Caco-2 (cell line): ENCODE data around the gene FASN. TPM values are rescaled to one million over a fixed set of nuclear protein-coding genes. Genes with fewer than 3 reads are reported as not detected.

ENCODE experiments used
- BruUV-seq: library from RNA; stranded (reverse); fragments of 400-500 nt; replicated peaks from 2 replicates; lab custom pipeline; 2021; lab: Mats Ljungman, UMichigan
- CTCF ChIA-PET: fragments of 300-600 bp; sonication (Branson Sonifier 250); formaldehyde crosslinking; loops from one replicate; lab custom pipeline; 2022; ENCODE audit warnings: antibody characterized with exemption; lab: Charles Lee
- POLR2A ChIA-PET: fragments of 300-600 bp; sonication (Branson Sonifier 250); formaldehyde crosslinking; loops from one replicate; lab custom pipeline; 2022; ENCODE audit warnings: antibody characterized with exemption; lab: Charles Lee
- DNase-seq, 2 experiments: peaks; one replicate each; pipeline versions ENCODE4 v3.0.0 to v3.0.0-alpha.2; 2020 to 2022
- H3K27me3 ChIP-seq: replicated peaks from 2 replicates; pipeline ENCODE4 v1.6.0; 2011; ENCODE audit warnings: low read length; ENCODE audit not compliant: control insufficient read depth, insufficient read depth
- H3K36me3 ChIP-seq: 2 replicates; pipeline ENCODE4 v1.5.1; 2011; ENCODE audit warnings: low read length; ENCODE audit not compliant: control insufficient read depth, insufficient read depth
- H3K4me1 ChIP-seq: fragments of 250-450 bp; sonication (Bioruptor Pico); 2 replicates; pipeline ENCODE4 v1.5.1; 2020; ENCODE audit warnings: mild to moderate bottlenecking
- H3K4me3 ChIP-seq: 2 replicates; pipeline ENCODE4 v1.5.1; 2011; ENCODE audit warnings: low read depth, mild to moderate bottlenecking, control low read depth, low read length
- H3K9me3 ChIP-seq: fragments of 250-450 bp; sonication (Bioruptor Pico); 2 replicates; pipeline ENCODE4 v1.5.1; 2020; ENCODE audit warnings: mild to moderate bottlenecking, moderate library complexity
- H3K27ac Mint-ChIP-seq: one replicate; pipeline ENCODE4 v1.8.0; 2022; ENCODE audit warnings: mixed read lengths; ENCODE audit not compliant: unreplicated experiment
- H3K27me3 Mint-ChIP-seq: one replicate; pipeline ENCODE4 v1.8.0; 2022; ENCODE audit warnings: mixed read lengths; ENCODE audit not compliant: insufficient read depth, unreplicated experiment
- H3K36me3 Mint-ChIP-seq: one replicate; pipeline ENCODE4 v1.8.0; 2022; ENCODE audit warnings: mild to moderate bottlenecking, mixed read lengths; ENCODE audit not compliant: insufficient read depth, unreplicated experiment
- H3K4me1 Mint-ChIP-seq: one replicate; pipeline ENCODE4 v1.8.0; 2022; ENCODE audit warnings: low read depth, mixed read lengths; ENCODE audit not compliant: unreplicated experiment
- H3K4me3 Mint-ChIP-seq: one replicate; pipeline ENCODE4 v1.8.0; 2022; ENCODE audit warnings: mild to moderate bottlenecking, moderate library complexity, mixed read lengths; ENCODE audit not compliant: unreplicated experiment
- H3K9me3 Mint-ChIP-seq: one replicate; pipeline ENCODE4 v1.8.0; 2022; ENCODE audit warnings: mixed read lengths; ENCODE audit not compliant: unreplicated experiment
- CTCF ChIP-seq, 2 experiments: fragments of 200-600 bp in 1 of 2; IDR thresholded peaks; 1 replicate in 1 of 2; 2 replicates in 1 of 2; pipeline versions ENCODE4 v1.5.1 to v1.8.0; 2011 to 2022; ENCODE audit warnings: antibody characterized with exemption in 1 of 2, control low read depth in 1 of 2, inconsistent platforms in 1 of 2, low read depth in 1 of 2, low read length in 1 of 2, mild to moderate bottlenecking in 1 of 2, moderate library complexity in 1 of 2; ENCODE audit not compliant: insufficient read depth in 1 of 2, severe bottlenecking in 1 of 2, unreplicated experiment in 1 of 2
- intact Hi-C: fragments of 100-400 bp; cut with micrococcal nuclease; formaldehyde crosslinking; loops from one replicate; pipeline ENCODE4 v1.10.0; 2022; ENCODE audit not compliant: unreplicated experiment
- total RNA-seq: library from RNA; stranded (reverse); gene quantifications from 2 replicates; pipeline ENCODE4 v1.2.3, GENCODE V29; 2022

Gene FASN
- total RNA-seq, 1 experiment from 2014 or later, result 330 TPM

- TF ChIP-seq CTCF (IDR thresholded peaks at IDR 0.05; ENCODE audit: insufficient read depth in 1 of 2, low read depth in 1 of 2, low read length in 1 of 2, severe bottlenecking in 1 of 2, unreplicated experiment in 1 of 2), result no peak
- CTCF ChIA-PET, result interaction anchor here (0.6 to 1.0 kb wide), 2 partner anchors 14 to 24 kb away, joined by 7 read pairs; partner anchors contain the start of gene RAC3
- no peaks in the 10 kb centered on the region for H3K27me3 Mint-ChIP-seq
- Histone ChIP-seq H3K4me1 (peaks cover 7% of the 10 kb centered on the region), H3K9me3 (no peaks in the 10 kb centered on the region), H3K36me3 (peaks cover 1% of the 10 kb centered on the region; the same call in 1 of the 2 replicates), H3K27me3 (no peaks in the 10 kb centered on the region), H3K4me3 (no peak overlapping the region)
- POLR2A ChIA-PET, result no interaction called here
- BruUV-seq, result no TSS peak
- DNase-seq, result no peak
- H3K4me1 Mint-ChIP-seq, result no peaks in the 10 kb centered on the region
- peak overlapping the region; percentile 67 for H3K27ac Mint-ChIP-seq
- no peaks in the 10 kb centered on the region for H3K9me3 Mint-ChIP-seq
- H3K4me3 Mint-ChIP-seq, result no peak overlapping the region
- H3K36me3 Mint-ChIP-seq, result peaks cover 54% of the 10 kb centered on the region
- intact Hi-C loops, result no loop called here
Measured at GRCh38 chr17:82055023-82055964, 42.7 kb downstream of the FASN start.

- H3K27me3 Mint-ChIP-seq, result no peaks in the 10 kb centered on the region
- peaks cover 8% of the 10 kb centered on the region for H3K4me1 ChIP-seq
- H3K4me3 ChIP-seq, result no peak overlapping the region
- no peak overlapping the region for H3K4me3 Mint-ChIP-seq
- POLR2A ChIA-PET, result no interaction called here
- H3K27ac Mint-ChIP-seq, result peak overlapping the region; percentile 67
- no peaks in the 10 kb centered on the region for H3K27me3 ChIP-seq
- DNase-seq, result no peak
- no TSS peak for BruUV-seq
- peaks cover 46% of the 10 kb centered on the region for H3K36me3 Mint-ChIP-seq
- no peaks in the 10 kb centered on the region for H3K4me1 Mint-ChIP-seq
- CTCF ChIA-PET, result interaction anchor here (0.6 kb wide), 1 partner anchor 13 kb away, joined by 7 read pairs; no protein-coding TSS in a partner anchor
- TF ChIP-seq CTCF (IDR thresholded peaks at IDR 0.05; ENCODE audit: insufficient read depth in 1 of 2, low read depth in 1 of 2, low read length in 1 of 2, severe bottlenecking in 1 of 2, unreplicated experiment in 1 of 2), result no peak
- peaks cover 1% of the 10 kb centered on the region; the same call in 1 of the 2 replicates for H3K36me3 ChIP-seq
- intact Hi-C loops, result no loop called here
- no peaks in the 10 kb centered on the region for H3K9me3 ChIP-seq
- H3K9me3 Mint-ChIP-seq, result no peaks in the 10 kb centered on the region
Measured at GRCh38 chr17:82054351-82055022, 43.5 kb downstream of the FASN start.

GRCh38 chr17:82053556-82054263, 44.3 kb downstream of the FASN start:
- no peaks in the 10 kb centered on the region for H3K27me3 Mint-ChIP-seq
- H3K36me3 ChIP-seq, result peaks cover 1% of the 10 kb centered on the region; the same call in 1 of the 2 replicates
- H3K36me3 Mint-ChIP-seq, result peaks cover 39% of the 10 kb centered on the region
- no peak for DNase-seq
- H3K4me3 Mint-ChIP-seq, result peak overlapping the region; percentile 80
- BruUV-seq, result no TSS peak
- H3K9me3 ChIP-seq, result no peaks in the 10 kb centered on the region
- intact Hi-C loops, result no loop called here
- CTCF ChIA-PET, result no interaction called here
- H3K27ac Mint-ChIP-seq, result no peak overlapping the region
- TF ChIP-seq CTCF (IDR thresholded peaks at IDR 0.05; ENCODE audit: insufficient read depth in 1 of 2, low read depth in 1 of 2, low read length in 1 of 2, severe bottlenecking in 1 of 2, unreplicated experiment in 1 of 2), result no peak
- H3K4me3 ChIP-seq, result no peak overlapping the region; the same call in 1 of the 2 replicates
- no peaks in the 10 kb centered on the region for H3K4me1 Mint-ChIP-seq
- POLR2A ChIA-PET, result interaction anchor here (0.5 kb wide), 1 partner anchor 31 kb away, joined by 3 read pairs; the partner anchor contains the start of gene LRRC45
- no peaks in the 10 kb centered on the region for H3K27me3 ChIP-seq
- no peaks in the 10 kb centered on the region for H3K9me3 Mint-ChIP-seq
- H3K4me1 ChIP-seq, result peaks cover 8% of the 10 kb centered on the region
